OCI-LY7 (cell line): Measurements from ENCODE around the gene ID3. TPM values are rescaled to one million over a fixed set of nuclear protein-coding genes. Genes with fewer than 3 reads are reported as not detected.
A peak's percentile ranks its signal among the peaks of the same experiment; 100 is the strongest.

Source experiments
- BruUV-seq: library from RNA; stranded (reverse); fragments of 400-500 nt; replicated peaks from 2 replicates; lab custom pipeline; 2021; lab: Mats Ljungman, UMichigan
- CTCF ChIA-PET: fragments of 300-600 bp; sonication (Branson Sonifier 250); formaldehyde crosslinking; loops from one replicate; lab custom pipeline; 2022; ENCODE audit warnings: antibody characterized with exemption; ENCODE audit not compliant: unreplicated experiment; lab: Charles Lee
- POLR2A ChIA-PET: fragments of 300-600 bp; sonication (Branson Sonifier 250); formaldehyde crosslinking; loops from one replicate; lab custom pipeline; 2022; ENCODE audit warnings: antibody characterized with exemption; lab: Charles Lee
- DNase-seq: peaks from one replicate; pipeline ENCODE4 v3.0.0-alpha.2; 2015; ENCODE audit warnings: low spot score
- H2AFZ ChIP-seq: fragments of 200-600 bp; sonication (generic), shearing (Covaris generic); 2 replicates; pipeline ENCODE4 v1.6.1; 2014; ENCODE audit warnings: mild to moderate bottlenecking, antibody characterized with exemption, low read length, moderate library complexity
- H3K27ac ChIP-seq: fragments of 200-600 bp; sonication (generic); 2 replicates; pipeline ENCODE4 v1.5.1; 2014; ENCODE audit warnings: mixed run types, low read depth, mild to moderate bottlenecking, moderate library complexity, low read length, inconsistent platforms; ENCODE audit not compliant: poor library complexity, severe bottlenecking
- H3K36me3 ChIP-seq: fragments of 200-600 bp; sonication (generic); 2 replicates; pipeline ENCODE4 v1.6.1; 2014; ENCODE audit warnings: mild to moderate bottlenecking, antibody characterized with exemption, low read length, moderate library complexity, mixed read lengths; ENCODE audit not compliant: insufficient read depth
- H3K4me1 ChIP-seq: fragments of 200-600 bp; sonication (generic); 2 replicates; pipeline ENCODE4 v1.5.1; 2014; ENCODE audit warnings: mild to moderate bottlenecking, low read length; ENCODE audit not compliant: insufficient read depth, poor library complexity, severe bottlenecking
- H3K4me2 ChIP-seq: fragments of 200-600 bp; sonication (generic); 2 replicates; pipeline ENCODE4 v1.6.1; 2014; ENCODE audit warnings: mild to moderate bottlenecking, low read length
- H3K4me3 ChIP-seq: fragments of 200-600 bp; sonication (generic); 2 replicates; pipeline ENCODE4 v1.5.1; 2014; ENCODE audit warnings: mild to moderate bottlenecking, low read depth, low read length; ENCODE audit not compliant: poor library complexity, severe bottlenecking
- H3K79me2 ChIP-seq: fragments of 200-600 bp; sonication (generic); 2 replicates; pipeline ENCODE4 v1.6.1; 2016; ENCODE audit warnings: low read depth, mild to moderate bottlenecking, low read length, moderate library complexity, mixed read lengths; ENCODE audit not compliant: insufficient read depth
- H3K9me2 ChIP-seq: fragments of 200-600 bp; sonication (generic); 2 replicates; pipeline ENCODE4 v1.6.1; 2016; ENCODE audit warnings: mild to moderate bottlenecking, low read length, mixed read lengths; ENCODE audit not compliant: insufficient read depth
- H3K9me3 ChIP-seq: fragments of 200-600 bp; sonication (generic); 2 replicates; pipeline ENCODE4 v1.6.1; 2014; ENCODE audit warnings: mild to moderate bottlenecking, mixed run types, low read length, mixed read lengths
- H4K20me1 ChIP-seq: fragments of 200-600 bp; sonication (generic); 2 replicates; pipeline ENCODE4 v1.6.1; 2014; ENCODE audit warnings: mild to moderate bottlenecking, antibody characterized with exemption, low read length, moderate library complexity, mixed read lengths; ENCODE audit not compliant: insufficient read depth
- CTCF ChIP-seq: fragments of 200-600 bp; sonication (generic); conservative IDR thresholded peaks from 2 replicates; pipeline ENCODE4 v1.5.1; 2014; ENCODE audit warnings: mild to moderate bottlenecking, antibody characterized with exemption, low read length, moderate library complexity, mixed read lengths
- EZH2phosphoT487 ChIP-seq: fragments of 200-600 bp; sonication (generic); IDR thresholded peaks from 2 replicates; pipeline ENCODE4 v1.6.1; 2018; ENCODE audit warnings: low read depth, borderline replicate concordance, mild to moderate bottlenecking, mixed run types, antibody characterized with exemption, low read length, moderate library complexity, mixed read lengths
- intact Hi-C: fragments of 100-400 bp; cut with micrococcal nuclease; formaldehyde crosslinking; loops from one replicate; pipeline ENCODE4 v1.10.0; 2022; ENCODE audit not compliant: unreplicated experiment
- total RNA-seq, 2 experiments: library from RNA; depleted of rRNA in 1 of 2; stranded (reverse); fragments of >200 nt in 1 of 2; shearing (Covaris generic) in 1 of 2; gene quantifications; 2 replicates each; pipeline ENCODE4 v1.2.3, GENCODE V29; 2014 to 2022

The ID3 gene
- total RNA-seq, 2 experiments from 2014 or later, result 629 to 1,658 TPM

- Histone ChIP-seq H2AFZ (peak overlapping the region; percentile 78; the same call in 1 of the 2 replicates), H3K9me3 (no peaks in the 10 kb centered on the region), H3K4me2 (peak overlapping the region; percentile 54), H3K9me2 (no peaks in the 10 kb centered on the region), H3K4me1 (peaks cover 64% of the 10 kb centered on the region), H3K79me2 (peaks cover 2% of the 10 kb centered on the region; the same call in 1 of the 2 replicates), H3K27ac (peak overlapping the region; percentile 40), H3K4me3 (no peak overlapping the region), H4K20me1 (no peaks in the 10 kb centered on the region), H3K36me3 (no peaks in the 10 kb centered on the region)
- ChIA-PET POLR2A (interaction anchor here (0.6 to 2.8 kb wide), 4 partner anchors 13 to 201 kb away, joined by 3 to 13 read pairs (median 3); no protein-coding TSS in a partner anchor), CTCF (no interaction called here)
- intact Hi-C loops, result loop anchor here (5.0 kb wide), 1 partner anchor 55 kb away; the partner anchor contains the start of gene ASAP3
- TF ChIP-seq EZH2phosphoT487 (no peak), CTCF (no peak)
- DNase-seq, result peak; percentile 32
- no TSS peak for BruUV-seq
These were observed 21.9 kb downstream of the ID3 start for GRCh38 chr1:23537296-23537973.

GRCh38 chr1:23533246-23534023 is 25.9 kb downstream of the ID3 start:
- no TSS peak for BruUV-seq
- H3K4me3 ChIP-seq, result peak overlapping the region; percentile 34
- peaks cover 25% of the 10 kb centered on the region for H3K36me3 ChIP-seq
- H3K4me1 ChIP-seq, result peaks cover 55% of the 10 kb centered on the region
- no peaks in the 10 kb centered on the region for H3K9me3 ChIP-seq
- CTCF ChIA-PET, result no interaction called here
- peak overlapping the region; percentile 98 for H3K27ac ChIP-seq
- H3K79me2 ChIP-seq, result peaks cover 39% of the 10 kb centered on the region
- POLR2A ChIA-PET, result interaction anchor here (1.1 kb wide), 2 partner anchors 37 to 146 kb away, joined by 4 read pairs; no protein-coding TSS in a partner anchor
- TF ChIP-seq EZH2phosphoT487, result no peak
- TF ChIP-seq CTCF, result no peak
- peak; percentile 60 for DNase-seq
- intact Hi-C loops, result no loop called here
- no peaks in the 10 kb centered on the region for H4K20me1 ChIP-seq
- H3K9me2 ChIP-seq, result no peaks in the 10 kb centered on the region
- H2AFZ ChIP-seq, result peak overlapping the region; percentile 71
- peak overlapping the region; percentile 88 for H3K4me2 ChIP-seq
